NCI-H2081 treated with DMSO at 0.1 percent for 48 hours (cell line): ENCODE measurements around the gene SUCO.
"Not testable (repeated sequence)": the region's sequence is repeated elsewhere in the genome, so short reads cannot be mapped to it uniquely, and the experiment has no call there.

Experiments used
- DNase-seq: peaks from one replicate; lab custom pipeline; 2025; lab: John Stamatoyannopoulos, UW

The SUCO gene, protein sequence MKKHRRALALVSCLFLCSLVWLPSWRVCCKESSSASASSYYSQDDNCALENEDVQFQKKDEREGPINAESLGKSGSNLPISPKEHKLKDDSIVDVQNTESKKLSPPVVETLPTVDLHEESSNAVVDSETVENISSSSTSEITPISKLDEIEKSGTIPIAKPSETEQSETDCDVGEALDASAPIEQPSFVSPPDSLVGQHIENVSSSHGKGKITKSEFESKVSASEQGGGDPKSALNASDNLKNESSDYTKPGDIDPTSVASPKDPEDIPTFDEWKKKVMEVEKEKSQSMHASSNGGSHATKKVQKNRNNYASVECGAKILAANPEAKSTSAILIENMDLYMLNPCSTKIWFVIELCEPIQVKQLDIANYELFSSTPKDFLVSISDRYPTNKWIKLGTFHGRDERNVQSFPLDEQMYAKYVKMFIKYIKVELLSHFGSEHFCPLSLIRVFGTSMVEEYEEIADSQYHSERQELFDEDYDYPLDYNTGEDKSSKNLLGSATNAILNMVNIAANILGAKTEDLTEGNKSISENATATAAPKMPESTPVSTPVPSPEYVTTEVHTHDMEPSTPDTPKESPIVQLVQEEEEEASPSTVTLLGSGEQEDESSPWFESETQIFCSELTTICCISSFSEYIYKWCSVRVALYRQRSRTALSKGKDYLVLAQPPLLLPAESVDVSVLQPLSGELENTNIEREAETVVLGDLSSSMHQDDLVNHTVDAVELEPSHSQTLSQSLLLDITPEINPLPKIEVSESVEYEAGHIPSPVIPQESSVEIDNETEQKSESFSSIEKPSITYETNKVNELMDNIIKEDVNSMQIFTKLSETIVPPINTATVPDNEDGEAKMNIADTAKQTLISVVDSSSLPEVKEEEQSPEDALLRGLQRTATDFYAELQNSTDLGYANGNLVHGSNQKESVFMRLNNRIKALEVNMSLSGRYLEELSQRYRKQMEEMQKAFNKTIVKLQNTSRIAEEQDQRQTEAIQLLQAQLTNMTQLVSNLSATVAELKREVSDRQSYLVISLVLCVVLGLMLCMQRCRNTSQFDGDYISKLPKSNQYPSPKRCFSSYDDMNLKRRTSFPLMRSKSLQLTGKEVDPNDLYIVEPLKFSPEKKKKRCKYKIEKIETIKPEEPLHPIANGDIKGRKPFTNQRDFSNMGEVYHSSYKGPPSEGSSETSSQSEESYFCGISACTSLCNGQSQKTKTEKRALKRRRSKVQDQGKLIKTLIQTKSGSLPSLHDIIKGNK (N-terminal part only)

DNA sequence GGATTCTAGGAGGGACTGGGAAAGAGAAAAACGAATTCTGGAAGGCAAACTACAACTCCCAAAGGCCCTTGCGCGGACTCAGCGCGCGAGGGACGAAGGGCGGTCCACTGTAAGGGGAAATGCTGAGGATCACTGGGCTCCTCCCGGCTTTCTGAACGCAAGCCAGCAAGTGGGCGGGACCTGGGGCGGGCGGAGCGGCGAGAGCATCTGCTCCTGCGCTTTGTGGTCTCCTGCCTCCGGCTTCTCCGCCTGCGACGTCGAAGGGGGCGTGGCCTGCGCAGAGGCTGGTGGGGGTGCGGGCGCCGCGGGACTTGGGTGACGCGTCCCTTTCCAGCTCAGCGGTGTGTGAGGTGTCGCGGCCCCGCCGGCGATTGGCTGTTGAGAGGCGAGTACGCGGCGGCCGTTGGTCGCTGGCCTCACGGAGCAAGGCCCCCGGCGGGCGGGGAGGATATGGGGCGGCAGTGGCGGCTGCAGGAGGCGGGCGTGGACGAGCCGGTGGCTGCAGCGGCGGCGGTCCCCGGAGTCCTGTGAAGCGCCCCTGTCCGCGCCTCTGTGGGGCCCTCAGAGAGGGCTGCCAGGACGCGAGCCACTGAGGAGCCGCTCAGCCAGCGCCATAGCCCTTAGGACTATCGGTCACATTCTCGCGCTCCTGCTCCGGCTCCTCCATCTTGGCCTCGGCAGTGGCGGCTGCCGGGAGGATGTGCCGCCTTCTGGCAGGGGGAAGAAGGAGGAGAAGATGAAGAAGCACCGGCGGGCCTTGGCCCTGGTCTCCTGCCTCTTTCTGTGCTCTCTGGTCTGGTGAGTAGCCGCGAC, at the start of gene SUCO:
Gene SUCO (plus strand): TSS at position 451 of the 813 bp plus-strand sequence. CDS start 286 bp downstream, at position 737.
- DNase-seq, result peak; percentile 98

DNA sequence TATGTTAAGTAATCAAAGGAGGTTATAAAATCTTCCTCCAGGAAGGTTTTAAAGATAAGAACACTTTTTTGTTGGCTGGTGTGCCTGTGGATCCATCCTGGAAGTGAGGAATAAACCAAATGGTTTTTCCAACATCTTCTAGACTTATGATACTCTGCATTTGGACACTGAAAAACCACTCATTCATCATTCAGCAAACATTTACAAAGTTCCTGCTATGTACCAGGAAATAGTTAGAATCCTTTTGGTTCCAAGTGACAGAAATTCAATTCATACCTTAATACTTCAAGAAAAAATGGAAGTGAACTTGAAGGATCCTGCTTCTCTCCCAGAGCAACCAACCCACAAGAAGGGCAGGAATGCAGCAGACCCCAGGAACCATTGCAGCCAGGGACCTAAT, 49.5 kb upstream of the SUCO start:
- DNase-seq, result no peak

DNA sequence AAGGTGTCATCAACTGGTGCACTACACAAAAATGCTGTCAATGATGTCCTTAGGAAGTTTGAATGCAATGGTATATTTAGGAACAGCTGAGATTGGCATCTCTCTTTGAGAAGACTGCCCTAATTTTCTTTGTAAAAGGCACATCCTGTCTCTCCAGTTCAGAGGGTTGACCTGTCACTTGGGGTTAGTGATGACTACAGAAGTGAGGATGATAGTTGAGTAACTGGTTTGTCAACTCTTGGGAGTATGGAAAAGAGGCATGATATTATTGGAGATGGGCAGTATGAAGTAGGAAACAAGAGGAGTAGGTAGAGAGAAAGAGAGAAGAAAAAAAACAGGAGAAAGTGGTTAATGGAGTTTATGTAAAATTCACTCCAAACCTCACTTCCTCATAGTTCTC, 48.7 kb upstream of the SUCO start:
- no peak for DNase-seq

DNA sequence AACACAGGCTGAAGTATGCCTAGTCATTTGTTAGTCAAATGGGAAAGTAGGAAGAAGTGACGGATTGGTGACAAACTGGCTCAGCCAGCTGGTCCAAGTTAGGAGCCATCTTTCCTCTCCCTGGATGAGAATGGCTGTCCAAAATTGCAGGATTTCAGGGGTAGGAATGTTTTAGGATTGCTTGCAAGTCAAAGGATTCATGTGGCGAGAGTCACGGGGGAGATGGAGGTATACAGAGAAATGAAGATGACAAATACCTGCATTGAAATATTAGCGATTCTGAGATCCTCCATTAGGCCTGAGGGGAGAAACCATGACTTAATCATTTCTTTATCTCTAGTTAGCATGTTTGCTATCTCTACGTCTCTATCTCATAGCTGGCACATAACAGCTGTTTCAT, 47.3 kb upstream of the SUCO start:
- DNase-seq, result no peak

DNA sequence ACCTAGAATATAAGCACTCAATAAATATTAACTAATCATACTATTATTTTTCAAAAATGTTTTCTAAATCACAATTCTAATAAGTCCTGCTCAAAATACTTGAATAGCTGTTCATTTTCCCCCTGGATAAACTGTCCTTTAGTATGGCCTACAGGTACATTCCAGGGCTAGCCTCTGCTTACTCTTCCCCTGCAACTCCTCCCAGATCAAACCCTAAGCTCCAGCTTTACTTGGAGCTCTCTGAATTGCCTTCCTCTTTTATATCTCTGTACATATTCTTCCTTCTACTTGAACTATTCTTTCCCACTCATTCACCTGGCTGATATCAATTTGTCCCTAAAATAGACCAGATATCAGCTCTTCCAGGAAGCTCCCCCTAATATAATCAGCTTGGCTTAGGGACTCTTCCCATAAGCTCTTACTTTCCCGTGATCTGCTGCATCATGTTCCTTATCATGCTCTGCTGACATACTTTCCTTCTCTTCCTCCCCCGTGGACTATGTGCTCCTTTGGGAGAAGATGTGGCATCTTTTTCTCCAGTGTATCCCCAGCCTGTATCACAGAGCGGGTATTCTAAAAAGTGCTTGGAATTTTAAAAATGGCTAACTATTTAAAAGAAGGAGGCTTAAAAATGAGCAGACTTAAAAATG, 46.0 kb upstream of the SUCO start:
- no peak for DNase-seq

DNA sequence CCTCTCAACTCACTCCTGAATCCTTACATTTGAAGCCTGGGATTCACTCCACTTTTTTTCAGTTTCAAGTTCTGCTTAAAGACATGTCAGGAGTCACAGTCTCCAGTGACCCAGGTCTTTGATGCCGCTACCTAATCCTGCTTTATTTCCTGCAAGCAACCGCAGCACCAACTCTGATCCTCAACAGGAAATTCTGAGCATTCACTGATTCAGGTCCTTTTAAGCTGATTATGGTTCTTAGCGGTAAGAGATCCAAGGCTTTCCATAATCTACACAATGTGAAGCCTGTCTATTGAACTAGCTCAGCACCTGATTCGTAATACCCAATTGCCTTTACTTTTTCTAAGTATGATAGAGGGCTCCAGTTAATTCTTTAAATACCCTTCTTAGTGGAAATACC, 45.4 kb upstream of the SUCO start:
- DNase-seq, result no peak

DNA sequence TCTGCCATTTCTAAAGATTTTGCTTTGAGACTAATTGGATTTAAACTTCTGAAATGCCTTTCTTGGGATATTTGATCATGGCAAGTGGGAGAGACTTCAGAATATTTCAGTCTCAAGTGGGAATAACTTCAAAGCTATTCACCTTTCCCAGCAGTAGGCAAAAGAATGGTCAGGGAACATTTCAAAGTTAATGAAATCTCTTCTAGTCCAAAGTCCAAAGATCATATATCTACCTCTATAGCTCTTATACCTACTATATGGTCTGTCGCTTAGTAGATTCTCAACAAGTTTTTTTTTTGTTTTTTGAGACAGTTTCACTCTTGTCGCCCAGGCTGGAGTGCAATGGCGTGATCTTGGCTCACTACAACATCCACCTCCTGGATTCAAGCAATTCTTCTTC, 44.6 kb upstream of the SUCO start:
- DNase-seq, result no peak

DNA sequence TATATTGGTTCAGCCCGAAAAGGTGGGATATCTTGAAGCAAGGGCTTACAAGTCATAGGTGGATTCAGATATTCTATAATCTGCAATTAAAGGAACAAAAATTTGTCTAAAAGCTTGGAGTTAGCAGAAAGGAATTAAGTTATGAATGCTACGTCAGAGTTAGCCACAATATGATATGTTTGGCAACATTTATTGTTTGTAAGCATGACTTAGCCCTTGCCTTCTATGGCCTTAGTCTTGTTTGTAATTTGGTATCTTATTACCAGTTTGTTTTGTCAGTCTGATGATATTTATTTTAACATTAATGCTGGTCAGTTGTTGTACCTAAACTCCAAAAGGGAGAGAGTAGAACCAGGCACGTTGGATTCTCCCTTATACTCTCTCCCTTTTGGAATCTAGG, 43.1 kb upstream of the SUCO start:
- DNase-seq, result no peak

DNA sequence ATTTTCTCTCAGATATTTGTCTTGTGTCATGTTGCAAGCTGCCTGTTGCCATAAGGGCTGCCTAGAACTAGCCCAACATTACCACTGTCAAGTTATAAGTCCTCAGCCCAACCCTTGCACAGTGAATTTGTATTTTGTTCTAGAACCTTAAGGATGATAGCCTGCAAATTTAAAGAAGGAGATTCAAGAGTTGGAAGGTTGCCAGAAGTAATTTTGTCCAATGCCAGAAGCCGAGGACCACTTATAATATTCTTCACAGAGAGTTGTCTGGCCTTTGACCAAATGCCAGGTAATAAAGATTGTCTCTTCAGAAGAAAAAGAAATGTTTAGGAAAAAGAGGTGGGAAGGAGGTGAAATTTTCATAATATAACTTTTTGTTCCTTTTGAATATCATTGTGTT, 40.5 kb upstream of the SUCO start:
- no peak for DNase-seq

DNA sequence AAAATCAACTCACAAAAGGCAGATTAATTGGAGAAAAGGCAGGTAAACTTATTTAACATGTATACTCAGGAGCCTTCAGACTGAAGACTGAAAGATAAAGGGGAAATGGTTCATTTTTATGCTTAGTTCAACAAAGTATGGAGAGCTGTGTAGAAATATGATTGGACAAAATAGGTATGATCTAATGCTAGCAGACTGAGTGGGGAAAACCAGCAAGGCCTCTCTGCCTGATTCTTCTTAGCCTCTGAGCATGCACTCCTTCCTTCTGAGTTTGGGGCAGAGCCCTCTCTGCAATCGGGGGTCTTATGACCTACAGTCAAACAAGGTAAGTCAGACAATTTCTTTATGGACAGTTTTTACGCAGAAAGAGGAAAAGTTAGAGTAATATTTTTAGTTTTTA, 38.8 kb upstream of the SUCO start:
- DNase-seq, result no peak

DNA sequence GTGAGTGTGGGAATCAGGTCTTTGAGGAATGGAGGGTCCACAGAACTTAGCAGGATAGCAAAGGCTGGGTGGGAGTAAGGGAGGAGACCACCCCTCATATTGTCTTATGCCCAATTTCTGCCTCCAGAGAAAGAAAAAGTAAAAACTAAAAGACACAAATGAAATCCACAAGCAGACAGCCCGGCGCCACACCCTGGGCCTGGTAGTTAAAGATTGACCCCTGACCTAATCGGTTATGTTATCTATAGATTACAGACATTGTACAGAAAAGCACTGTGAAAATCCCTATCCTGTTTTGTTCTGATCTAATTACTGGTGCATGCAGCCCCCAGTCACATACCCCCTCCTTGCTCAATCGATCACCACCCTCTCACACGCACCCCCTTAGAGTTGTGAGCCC, 36.8 kb upstream of the SUCO start:
- not testable (repeated sequence) for DNase-seq

DNA sequence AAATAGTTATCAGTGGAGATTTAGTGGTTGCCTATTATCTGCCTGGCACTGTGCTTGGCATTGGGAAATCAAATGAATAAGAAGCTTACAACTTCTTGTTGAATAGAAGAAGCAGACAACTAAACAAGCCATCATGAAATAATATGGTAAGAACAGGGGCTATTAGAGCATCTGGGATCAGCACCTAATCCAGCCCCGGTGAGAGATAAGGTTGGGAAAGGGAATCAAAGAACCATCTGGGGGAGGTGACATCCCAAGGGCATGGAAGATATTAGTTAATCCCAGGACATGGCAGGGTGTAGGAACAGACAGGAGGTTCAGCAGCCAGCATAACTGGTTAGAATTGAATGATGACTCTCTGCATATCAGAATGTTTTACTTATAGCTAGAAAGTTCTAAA, 36.3 kb upstream of the SUCO start:
- no peak for DNase-seq

DNA sequence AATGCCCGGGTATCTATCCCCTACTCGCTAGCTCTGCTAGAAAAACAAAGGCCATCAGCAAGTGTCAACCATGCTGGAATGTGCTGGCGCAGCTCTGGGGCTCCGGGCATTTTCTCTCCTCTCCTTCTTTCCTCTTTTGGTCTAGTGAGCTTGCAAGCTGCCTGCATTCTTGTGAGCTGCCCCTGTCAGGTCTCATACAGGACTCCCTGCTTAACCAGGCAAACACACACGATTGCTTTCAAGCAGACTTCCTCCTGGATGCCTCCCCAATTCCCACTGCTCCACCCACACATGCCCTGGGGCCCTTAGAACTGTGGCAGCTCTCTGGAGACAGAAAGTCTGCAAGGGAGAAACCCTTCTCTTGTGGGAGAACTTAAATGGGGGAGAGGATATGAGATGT, 35.7 kb upstream of the SUCO start:
- no peak for DNase-seq

DNA sequence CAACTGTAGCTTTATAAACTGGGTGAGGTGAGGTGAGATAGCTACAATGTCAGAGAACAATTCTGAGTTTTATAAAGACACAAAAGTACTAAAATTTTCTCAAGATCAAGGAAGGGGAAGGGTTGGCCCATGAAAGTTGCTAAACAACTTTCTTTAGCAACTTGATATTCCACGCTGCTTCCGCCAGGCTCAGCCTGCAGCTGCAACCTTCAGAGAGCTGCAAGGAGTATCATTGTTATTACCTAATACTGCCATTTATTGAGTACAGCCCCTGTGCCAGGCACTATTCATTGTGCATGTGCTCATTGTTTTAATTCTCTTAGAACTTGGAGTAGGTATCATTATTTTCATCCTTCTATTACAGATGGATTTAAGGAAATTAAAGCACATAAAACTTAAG, 34.1 kb upstream of the SUCO start:
- DNase-seq, result no peak

DNA sequence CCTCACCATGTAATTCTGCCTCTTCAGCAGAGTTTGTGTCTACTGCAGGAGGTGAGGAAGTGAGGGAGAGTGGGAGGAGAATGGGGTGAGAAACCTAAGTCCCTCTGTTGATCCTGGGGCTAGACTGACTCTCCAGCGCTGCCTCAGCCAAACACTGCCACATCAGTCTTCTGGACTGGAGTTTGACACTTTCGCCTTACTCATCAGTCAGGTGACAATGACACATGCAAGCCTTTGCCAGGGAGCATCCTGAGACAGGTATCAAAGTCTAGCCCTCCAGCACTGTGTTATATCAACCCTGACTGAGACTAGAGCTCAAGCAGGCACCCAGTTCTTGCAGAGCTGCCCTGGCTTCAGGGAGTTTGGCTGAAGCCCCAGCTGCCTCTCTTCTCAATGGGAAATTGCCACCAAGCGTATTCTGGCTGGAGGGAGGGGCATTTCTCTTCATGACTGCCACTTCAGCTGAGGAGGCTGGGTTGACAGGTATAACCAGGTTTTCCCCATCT, 33.3 kb upstream of the SUCO start:
- DNase-seq, result no peak

DNA sequence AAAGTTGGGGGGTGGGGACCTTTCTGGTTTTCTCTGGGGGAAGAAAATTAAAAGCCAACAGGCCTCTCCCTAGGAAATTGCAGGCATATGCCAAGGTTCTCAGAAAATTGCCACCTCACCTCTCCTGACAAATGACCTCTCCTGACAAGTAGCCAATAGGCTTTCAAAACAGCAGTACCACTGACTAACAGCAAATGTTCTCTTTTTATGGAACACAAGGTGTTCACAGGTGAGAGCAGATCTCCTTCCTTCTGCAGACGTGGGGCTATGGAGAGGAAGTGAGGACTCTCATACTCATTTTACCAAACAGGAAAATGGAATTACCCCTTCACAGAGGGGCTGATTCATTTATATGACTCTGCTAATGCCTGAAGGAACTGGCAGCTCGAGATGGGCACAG, 32.7 kb upstream of the SUCO start:
- DNase-seq, result no peak

DNA sequence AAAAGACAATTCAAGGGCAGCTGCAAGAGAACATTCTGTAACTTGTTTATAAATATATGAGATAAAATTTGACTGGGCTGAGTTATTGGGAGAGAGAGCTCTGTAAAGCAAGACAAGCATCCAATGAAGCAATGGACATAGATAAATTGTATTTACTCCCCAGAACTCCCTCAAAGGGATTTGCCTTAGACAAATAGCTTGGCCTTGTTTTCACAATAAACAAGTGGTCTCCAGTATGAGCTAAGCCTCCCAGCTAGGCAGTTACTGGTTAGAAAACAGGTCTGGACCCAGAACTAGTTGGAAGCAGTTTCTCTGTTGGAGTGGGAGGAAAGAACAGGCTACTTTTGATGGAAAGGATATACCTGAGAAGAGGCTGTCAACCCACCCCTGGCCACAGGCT, 25.2 kb upstream of the SUCO start:
- no peak for DNase-seq

DNA sequence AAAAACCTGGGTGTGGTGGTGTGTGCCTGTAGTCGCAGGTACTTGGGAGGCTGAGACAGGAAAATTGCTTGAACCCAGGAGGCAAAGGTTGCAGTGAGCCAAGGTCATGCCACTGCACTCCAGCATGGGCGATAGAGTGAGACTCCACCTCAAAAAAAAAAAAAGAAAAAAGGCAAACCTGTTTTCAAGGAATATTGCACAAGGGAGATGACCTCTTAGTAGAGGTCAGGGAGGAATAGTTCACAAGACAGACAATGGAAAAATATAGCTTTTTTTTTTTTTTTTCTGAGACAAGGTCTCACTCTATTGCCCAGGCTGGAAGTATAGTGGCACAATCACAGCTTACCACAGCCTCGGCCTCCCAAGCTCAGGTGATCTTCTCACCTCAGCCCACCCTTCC, 22.5 kb upstream of the SUCO start:
- DNase-seq, result no peak

DNA sequence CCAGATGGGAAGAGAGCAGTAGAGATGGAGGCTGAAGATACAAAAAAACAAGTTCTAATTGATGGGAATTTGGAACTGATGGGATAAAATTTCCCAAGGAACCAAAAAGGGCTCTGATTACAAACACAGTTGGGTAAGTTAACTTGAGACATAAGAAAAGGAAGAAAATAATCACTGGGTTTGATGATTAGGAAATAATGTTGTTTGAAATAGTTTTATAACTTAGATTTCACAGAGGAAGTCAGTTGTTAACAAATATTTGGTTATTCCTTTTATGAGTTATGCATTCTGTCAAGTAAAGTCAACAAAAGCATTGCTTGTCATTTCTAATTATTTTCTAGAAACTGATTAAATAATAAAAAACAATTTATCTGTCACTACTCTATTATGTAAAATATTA, 20.4 kb upstream of the SUCO start:
- no peak for DNase-seq

DNA sequence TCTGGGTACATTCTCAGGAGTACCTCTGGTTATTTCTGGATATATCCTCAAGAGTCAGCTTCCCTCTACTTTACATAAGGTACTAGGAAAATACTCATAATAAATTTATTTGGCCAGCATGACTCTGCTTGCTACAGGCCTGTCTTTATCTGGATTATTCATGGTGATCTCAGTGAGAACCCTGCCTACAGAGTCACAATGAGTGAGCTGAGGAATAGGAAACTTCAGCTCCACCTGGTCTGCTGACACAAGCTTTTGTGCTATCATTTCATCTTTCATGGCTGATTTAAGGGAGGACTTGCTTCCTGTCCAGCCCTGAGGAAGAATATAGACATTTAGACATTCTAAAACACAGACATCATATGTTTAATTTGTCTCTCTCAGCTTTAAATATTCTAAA, 19.5 kb upstream of the SUCO start:
- DNase-seq, result no peak

DNA sequence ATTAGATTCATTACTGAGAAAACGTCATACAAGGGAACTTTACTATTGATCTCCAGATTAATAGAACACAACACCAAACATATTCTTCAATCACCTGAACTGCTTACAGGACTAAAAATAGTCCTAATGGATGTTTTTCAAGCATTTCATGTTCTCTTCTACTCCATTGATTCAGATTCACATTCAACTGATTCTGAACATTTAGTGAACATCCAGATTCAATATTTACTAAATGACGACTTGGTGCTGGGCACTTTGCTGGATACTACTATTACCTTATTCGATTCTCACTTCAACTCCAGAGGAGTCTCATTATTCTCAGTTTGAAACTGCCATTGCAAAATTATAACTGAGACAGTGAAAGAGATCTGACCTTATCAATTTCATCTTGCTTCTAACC, 18.8 kb upstream of the SUCO start:
- no peak for DNase-seq
